22Rv1 (cell line): ENCODE data around the gene PLXNB2.

Experiments
- ZFX ChIP-seq: fragments of 450-650 bp; IDR thresholded peaks from 2 replicates; pipeline ENCODE4 v1.6.1; 2017; ENCODE audit warnings: antibody characterized with exemption, borderline replicate concordance
- TF ChIP-seq, protein P1 (sequence below): fragments of 450-650 bp; IDR thresholded peaks from 2 replicates; pipeline ENCODE4 v1.5.1; 2017; ENCODE audit warnings: mild to moderate bottlenecking

DNA sequence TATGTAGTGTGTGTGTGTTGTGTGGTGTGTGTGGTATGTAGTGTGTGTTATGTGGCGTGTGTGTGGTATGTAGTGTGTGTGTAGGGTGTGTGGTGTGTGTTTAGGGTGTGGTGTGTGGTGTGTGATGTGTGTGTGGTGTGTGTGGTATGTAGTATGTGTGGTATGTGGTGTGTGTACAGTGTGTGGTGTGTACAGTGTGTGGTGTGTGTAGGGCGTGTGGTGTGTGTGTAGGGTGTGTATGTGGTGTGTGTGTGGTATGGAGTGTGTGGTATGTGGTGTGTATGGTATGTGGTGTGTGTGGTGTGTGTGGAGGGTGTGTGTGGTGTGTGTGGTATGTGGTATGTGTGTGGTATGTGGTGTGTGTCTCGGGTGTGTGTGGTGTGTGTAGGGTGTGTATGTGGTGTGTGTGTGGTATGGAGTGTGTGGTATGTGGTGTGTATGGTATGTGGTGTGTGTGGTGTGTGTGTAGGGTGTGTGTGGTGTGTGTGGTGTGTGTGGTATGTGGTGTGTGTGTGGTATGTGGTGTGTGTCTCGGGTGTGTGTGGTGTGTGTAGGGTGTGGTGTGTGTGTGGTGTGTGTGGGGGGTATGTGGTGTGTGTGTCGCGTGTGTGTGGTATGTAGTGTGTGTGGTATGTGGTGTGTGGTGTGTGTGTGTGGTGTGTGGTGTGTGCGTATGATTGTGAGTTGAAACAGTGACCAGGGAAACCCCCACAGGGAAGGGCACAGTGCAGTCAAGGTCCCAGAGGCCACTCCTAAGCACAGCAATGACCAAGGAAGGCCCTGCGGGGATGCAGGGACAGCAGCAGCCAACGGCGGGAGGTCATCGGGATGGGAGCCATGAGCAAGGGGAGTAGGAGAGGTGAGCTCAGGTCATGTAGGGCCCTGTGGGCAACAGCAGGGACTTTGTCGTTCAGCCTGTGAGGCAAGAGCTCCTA lies 32.8 kb upstream of the PLXNB2 start:
- TF ChIP-seq, protein P1, sequence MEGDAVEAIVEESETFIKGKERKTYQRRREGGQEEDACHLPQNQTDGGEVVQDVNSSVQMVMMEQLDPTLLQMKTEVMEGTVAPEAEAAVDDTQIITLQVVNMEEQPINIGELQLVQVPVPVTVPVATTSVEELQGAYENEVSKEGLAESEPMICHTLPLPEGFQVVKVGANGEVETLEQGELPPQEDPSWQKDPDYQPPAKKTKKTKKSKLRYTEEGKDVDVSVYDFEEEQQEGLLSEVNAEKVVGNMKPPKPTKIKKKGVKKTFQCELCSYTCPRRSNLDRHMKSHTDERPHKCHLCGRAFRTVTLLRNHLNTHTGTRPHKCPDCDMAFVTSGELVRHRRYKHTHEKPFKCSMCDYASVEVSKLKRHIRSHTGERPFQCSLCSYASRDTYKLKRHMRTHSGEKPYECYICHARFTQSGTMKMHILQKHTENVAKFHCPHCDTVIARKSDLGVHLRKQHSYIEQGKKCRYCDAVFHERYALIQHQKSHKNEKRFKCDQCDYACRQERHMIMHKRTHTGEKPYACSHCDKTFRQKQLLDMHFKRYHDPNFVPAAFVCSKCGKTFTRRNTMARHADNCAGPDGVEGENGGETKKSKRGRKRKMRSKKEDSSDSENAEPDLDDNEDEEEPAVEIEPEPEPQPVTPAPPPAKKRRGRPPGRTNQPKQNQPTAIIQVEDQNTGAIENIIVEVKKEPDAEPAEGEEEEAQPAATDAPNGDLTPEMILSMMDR, result no peak
- TF ChIP-seq ZFX, result no peak
